ENCODE measurements around the gene PACRG.

The PACRG gene

DNA sequence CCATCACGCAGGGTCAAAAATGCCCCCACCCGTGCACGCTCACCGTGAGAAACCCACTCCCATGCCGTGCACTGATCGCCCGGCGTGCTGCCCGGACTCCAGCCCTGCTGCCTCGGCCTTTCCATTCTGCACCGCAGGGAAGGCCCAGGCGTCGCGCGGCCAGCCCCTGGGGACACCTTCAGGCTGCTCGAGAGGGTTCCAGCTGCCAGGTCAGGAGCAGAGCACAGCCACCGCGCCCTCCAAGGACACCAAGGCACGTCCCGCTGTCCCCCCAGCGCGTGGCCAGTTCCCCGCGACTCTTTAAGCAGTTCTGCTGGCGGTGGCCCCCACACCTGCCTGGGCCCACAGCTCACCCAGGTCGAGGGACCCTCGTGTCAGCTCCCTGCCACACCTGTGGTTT, 372.5 kb downstream of the PACRG start:
- TF ChIP-seq GLIS3 (CRISPR knock-in tag; IDR thresholded peaks at IDR 0.05) (no peak), ZNF70 (CRISPR knock-in tag; IDR thresholded peaks at IDR 0.05) (no peak), PPARA (CRISPR knock-in tag; IDR thresholded peaks at IDR 0.05; ENCODE audit: borderline replicate concordance) (no peak), ARNTL (CRISPR knock-in tag; IDR thresholded peaks at IDR 0.05; ENCODE audit: borderline replicate concordance, low read depth) (no peak), OSR1 (CRISPR knock-in tag; IDR thresholded peaks at IDR 0.05) (no peak)
- TF ChIP-seq, protein P1, sequence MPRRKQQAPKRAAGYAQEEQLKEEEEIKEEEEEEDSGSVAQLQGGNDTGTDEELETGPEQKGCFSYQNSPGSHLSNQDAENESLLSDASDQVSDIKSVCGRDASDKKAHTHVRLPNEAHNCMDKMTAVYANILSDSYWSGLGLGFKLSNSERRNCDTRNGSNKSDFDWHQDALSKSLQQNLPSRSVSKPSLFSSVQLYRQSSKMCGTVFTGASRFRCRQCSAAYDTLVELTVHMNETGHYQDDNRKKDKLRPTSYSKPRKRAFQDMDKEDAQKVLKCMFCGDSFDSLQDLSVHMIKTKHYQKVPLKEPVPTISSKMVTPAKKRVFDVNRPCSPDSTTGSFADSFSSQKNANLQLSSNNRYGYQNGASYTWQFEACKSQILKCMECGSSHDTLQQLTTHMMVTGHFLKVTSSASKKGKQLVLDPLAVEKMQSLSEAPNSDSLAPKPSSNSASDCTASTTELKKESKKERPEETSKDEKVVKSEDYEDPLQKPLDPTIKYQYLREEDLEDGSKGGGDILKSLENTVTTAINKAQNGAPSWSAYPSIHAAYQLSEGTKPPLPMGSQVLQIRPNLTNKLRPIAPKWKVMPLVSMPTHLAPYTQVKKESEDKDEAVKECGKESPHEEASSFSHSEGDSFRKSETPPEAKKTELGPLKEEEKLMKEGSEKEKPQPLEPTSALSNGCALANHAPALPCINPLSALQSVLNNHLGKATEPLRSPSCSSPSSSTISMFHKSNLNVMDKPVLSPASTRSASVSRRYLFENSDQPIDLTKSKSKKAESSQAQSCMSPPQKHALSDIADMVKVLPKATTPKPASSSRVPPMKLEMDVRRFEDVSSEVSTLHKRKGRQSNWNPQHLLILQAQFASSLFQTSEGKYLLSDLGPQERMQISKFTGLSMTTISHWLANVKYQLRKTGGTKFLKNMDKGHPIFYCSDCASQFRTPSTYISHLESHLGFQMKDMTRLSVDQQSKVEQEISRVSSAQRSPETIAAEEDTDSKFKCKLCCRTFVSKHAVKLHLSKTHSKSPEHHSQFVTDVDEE (CRISPR knock-in tag; IDR thresholded peaks at IDR 0.05): no peak
- ATAC-seq: no peak

DNA sequence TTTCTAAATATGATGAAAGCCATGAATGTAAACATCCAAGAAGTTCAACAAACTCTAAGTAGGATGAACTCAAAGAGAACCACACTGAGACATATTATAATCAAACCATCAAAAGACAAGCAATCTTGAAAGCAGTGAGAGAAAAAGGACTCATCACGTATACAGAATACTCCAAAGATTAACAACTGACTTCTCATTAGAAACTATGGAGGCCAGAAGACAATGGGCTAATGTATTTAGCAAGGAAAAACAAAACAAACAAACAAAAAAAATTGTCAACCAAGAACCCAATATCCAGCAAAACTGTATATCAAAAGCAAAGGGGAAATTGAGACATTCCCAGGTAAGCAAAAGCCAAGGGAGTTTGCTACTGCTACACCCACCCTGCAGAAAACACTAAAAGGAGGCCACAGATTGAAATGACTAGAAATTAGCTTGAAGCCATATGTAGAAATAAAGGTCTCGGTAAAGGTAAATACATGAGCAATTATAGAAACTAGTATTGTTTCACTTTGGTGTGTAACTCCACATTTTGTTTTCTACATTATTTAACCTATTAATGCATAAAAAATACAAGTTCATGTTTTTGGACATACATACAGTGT, 385.7 kb downstream of the PACRG start:
- TF ChIP-seq GLIS3 (CRISPR knock-in tag; IDR thresholded peaks at IDR 0.05): no peak
- TF ChIP-seq CREB5 (CRISPR knock-in tag; IDR thresholded peaks at IDR 0.05; ENCODE audit: low read depth): no peak
- TF ChIP-seq TOX (CRISPR knock-in tag; IDR thresholded peaks at IDR 0.05; ENCODE audit: borderline replicate concordance): no peak
- TF ChIP-seq ESRRG (CRISPR knock-in tag; IDR thresholded peaks at IDR 0.05): no peak
- no peak for TF ChIP-seq OSR1 (CRISPR knock-in tag; IDR thresholded peaks at IDR 0.05)
- no peak for ATAC-seq

DNA sequence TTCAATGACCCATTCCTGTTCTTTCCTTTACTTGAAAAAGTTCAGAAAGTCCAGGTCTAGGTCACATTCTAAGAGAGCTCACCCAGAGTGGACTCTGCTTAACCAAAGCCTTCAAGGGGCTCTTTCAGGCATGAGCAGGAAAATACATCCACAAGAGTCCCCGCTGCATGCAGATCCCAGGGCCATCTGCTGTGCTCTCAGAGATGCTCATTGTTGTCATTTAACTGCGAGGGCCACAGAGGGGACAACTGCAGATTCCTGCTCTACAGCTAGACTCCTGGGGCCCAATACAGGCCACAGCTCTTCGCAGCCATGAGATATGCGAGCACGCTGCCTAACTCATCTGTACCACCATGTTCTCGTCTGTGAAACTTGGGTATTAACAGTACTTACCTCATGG, 391.2 kb downstream of the PACRG start:
- TF ChIP-seq SNAI2 (CRISPR knock-in tag; IDR thresholded peaks at IDR 0.05) (no peak), CREB5 (CRISPR knock-in tag; IDR thresholded peaks at IDR 0.05; ENCODE audit: low read depth) (no peak), ZC3H10 (CRISPR knock-in tag; IDR thresholded peaks at IDR 0.05) (no peak)
- TF ChIP-seq, protein P2, sequence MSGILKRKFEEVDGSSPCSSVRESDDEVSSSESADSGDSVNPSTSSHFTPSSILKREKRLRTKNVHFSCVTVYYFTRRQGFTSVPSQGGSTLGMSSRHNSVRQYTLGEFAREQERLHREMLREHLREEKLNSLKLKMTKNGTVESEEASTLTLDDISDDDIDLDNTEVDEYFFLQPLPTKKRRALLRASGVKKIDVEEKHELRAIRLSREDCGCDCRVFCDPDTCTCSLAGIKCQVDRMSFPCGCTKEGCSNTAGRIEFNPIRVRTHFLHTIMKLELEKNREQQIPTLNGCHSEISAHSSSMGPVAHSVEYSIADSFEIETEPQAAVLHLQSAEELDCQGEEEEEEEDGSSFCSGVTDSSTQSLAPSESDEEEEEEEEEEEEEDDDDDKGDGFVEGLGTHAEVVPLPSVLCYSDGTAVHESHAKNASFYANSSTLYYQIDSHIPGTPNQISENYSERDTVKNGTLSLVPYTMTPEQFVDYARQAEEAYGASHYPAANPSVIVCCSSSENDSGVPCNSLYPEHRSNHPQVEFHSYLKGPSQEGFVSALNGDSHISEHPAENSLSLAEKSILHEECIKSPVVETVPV (CRISPR knock-in tag; IDR thresholded peaks at IDR 0.05): no peak
- no peak for ATAC-seq

DNA sequence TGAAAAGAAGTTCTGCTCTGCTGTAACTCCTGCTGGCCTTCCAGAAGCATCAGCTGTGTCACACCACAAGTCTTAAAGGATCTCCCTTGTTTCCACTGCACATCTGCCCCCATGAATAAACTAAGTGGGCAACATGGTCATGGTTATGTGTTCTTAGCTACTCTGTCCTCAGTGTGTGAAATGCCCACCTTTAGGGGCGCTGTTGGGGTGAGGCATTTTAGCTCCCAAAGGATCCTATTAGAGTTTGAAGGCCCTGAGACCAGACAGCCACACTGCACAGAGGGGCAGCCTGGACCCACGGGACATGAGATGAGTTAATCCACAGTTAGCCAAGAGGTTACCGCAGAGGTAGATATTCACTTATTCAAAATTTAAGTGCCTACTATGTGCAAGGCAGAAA, 392.4 kb downstream of the PACRG start:
- TF ChIP-seq ZC3H10 (CRISPR knock-in tag; IDR thresholded peaks at IDR 0.05) (no peak), TOX (CRISPR knock-in tag; IDR thresholded peaks at IDR 0.05; ENCODE audit: borderline replicate concordance) (no peak)
- TF ChIP-seq, protein P3, sequence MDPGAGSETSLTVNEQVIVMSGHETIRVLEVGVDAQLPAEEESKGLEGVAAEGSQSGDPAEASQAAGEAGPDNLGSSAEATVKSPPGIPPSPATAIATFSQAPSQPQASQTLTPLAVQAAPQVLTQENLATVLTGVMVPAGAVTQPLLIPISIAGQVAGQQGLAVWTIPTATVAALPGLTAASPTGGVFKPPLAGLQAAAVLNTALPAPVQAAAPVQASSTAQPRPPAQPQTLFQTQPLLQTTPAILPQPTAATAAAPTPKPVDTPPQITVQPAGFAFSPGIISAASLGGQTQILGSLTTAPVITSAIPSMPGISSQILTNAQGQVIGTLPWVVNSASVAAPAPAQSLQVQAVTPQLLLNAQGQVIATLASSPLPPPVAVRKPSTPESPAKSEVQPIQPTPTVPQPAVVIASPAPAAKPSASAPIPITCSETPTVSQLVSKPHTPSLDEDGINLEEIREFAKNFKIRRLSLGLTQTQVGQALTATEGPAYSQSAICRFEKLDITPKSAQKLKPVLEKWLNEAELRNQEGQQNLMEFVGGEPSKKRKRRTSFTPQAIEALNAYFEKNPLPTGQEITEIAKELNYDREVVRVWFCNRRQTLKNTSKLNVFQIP (CRISPR knock-in tag; IDR thresholded peaks at IDR 0.05; ENCODE audit: borderline replicate concordance, low read depth): no peak
- TF ChIP-seq, protein P2 (CRISPR knock-in tag; IDR thresholded peaks at IDR 0.05): no peak
- TF ChIP-seq, protein P1 (CRISPR knock-in tag; IDR thresholded peaks at IDR 0.05): no peak
- ATAC-seq: no peak
